ENCODE results near the gene CALCOCO1.
"Not testable (repeated sequence)": the region's sequence is repeated elsewhere in the genome, so short reads cannot be mapped to it uniquely, and the experiment has no call there.

The CALCOCO1 gene

DNA sequence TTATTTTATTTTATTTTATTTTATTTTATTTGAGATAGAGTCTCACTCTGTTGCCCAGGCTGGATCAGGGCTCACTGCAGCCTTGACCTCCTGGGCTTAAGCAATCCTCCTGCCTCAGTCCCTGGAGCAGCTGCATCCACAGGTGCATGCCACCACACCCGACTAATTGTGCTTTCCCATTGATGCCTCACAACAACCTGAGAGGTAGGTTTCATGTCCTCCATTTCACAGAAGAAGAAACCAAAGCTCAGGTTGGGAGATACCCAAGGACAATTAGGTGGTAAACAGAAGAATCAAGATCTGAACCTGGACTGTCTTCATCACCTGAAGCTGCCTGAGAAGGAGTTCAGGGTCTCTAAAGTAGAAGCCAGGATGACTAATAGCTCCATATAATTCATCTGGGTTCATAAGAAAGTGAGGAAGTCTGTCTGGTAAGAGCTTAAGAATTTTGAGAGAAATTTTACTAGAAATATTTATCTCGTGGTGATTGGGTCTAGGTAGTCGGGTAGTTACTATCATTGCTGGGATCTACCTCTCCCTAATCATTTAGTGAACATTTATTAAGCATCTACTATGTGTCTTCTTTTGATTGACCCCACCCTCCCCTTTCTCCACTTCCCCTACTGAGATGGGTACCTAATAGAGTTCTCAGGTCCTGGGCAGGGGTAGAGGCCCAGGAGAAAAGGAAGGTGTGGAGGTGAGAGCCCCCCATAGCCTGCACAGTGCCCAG is 28.1 kb downstream of the CALCOCO1 start:
- no peak for DNase-seq (ENCODE audit: low spot score)

GRCh38 chr12:53696655-53697331 is 30.5 kb downstream of the CALCOCO1 start:
- no peak for DNase-seq (ENCODE audit: low spot score)

DNA sequence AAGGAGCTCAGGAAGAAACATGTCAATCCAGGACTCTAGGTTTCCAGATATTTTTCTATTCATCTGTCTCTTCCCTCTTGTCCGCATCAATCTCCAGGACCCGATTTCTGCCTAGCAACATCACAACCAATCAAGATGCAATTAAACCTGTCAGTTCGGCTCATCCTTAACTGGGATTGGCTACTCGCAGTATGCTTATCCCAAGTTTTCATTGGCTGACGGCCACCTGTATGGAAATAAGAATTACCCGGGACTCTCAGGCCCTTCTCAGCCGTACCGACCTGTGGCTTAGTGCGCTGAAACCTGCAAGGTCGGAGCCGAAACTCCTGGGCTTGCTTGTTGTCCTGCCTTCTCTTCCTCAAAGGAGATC is 31.0 kb downstream of the CALCOCO1 start:
- DNase-seq (ENCODE audit: low spot score), result peak; percentile 93

- DNase-seq (ENCODE audit: low spot score), result peak; percentile 77
Measured at GRCh38 chr12:53695152-53696145, 31.8 kb downstream of the CALCOCO1 start.

GRCh38 chr12:53694756-53695151 is 32.5 kb downstream of the CALCOCO1 start:
- no peak for DNase-seq (ENCODE audit: low spot score)

DNA sequence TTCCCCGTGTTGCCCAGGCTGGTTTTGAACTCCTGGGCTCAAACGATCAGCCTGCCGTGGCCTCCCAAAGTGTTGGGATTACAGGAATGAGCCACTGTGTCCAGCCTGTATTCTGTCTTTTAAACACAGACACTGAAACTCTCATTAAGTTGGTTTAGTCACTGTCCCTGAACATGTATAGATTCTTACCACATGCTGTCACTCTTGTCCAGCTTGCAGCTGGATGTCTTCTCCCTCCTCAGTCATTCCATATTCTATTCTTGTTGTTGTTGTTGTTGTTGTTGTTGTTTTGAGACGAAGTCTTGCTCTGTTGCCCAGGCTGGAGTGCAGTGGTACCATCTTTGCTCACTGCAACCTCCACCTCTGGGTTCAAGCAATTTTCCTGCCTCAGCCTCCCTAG is 39.1 kb downstream of the CALCOCO1 start:
- no peak for DNase-seq (ENCODE audit: low spot score)

GRCh38 chr12:53686436-53686835 is 40.8 kb downstream of the CALCOCO1 start:
- no peak for DNase-seq (ENCODE audit: low spot score)

DNA sequence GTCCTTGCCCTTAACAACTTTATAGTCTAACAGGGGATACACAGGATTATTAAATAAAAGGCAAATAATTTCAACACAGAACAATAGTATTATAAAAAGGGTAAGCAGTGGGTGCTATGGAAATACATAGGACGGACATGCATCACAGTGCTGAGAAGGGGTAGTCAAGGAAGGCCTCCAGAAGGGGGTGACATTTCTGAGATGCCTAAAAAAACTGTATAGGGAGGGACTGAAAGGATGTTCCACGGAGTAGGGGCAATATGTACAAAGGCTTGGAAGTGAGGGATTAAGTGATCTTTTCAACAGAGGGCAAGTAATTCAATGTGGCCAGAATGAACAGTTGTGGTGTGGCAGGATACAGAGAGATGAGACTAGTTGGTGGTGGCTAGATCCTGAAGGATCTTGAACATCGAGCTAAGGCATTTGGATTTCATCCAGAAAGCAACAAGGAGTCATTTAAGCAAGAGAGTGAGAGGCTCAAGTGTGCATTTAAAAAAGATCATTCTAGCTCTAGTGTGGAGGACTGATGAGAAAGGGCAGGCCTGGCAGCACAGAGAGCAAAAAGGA is 42.5 kb downstream of the CALCOCO1 start:
- no peak for DNase-seq (ENCODE audit: low spot score)

DNA sequence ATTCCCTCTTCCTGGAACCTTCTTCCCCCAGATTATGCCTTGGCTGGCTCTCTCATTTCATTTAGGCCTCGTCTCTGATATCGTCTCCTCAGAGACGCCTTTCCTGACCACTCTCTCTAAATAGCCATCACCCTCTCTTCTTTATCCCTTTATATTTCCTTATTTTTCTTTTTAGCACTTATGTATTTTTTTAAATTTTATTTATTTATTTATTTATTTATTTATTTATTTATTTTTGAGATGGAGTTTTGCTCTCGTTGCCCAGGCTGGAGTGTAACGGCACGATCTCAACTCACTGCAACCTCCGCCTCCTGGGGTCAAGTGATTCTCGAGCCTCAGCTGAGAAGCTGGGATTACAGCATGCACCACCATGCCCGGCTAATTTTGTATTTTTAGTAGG is 43.3 kb downstream of the CALCOCO1 start:
- DNase-seq (ENCODE audit: low spot score), result no peak

DNA sequence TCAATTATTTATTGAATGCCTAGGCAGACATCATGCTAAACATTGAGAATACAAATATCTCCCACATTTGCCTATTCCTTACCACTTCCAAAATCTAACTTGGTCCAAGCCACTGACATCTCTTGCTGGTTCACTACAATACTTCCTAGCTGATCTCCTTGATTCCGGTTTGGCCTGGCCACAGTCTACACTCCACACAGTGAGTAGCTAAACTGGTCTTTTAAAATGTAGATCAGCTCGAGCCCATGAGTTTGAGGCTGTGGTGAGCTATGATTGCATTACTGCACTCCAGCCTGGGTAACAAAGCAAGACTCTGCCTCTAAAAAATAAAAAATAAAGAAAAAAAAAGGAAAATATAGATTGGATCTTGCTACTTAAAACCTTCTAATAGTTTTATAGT is 43.8 kb downstream of the CALCOCO1 start:
- DNase-seq (ENCODE audit: low spot score), result no peak

GRCh38 chr12:53680061-53680460 is 47.2 kb downstream of the CALCOCO1 start:
- DNase-seq (ENCODE audit: low spot score), result not testable (repeated sequence)

- no peak for DNase-seq (ENCODE audit: low spot score)
Measured at GRCh38 chr12:53677800-53678148, 49.5 kb downstream of the CALCOCO1 start.

DNA sequence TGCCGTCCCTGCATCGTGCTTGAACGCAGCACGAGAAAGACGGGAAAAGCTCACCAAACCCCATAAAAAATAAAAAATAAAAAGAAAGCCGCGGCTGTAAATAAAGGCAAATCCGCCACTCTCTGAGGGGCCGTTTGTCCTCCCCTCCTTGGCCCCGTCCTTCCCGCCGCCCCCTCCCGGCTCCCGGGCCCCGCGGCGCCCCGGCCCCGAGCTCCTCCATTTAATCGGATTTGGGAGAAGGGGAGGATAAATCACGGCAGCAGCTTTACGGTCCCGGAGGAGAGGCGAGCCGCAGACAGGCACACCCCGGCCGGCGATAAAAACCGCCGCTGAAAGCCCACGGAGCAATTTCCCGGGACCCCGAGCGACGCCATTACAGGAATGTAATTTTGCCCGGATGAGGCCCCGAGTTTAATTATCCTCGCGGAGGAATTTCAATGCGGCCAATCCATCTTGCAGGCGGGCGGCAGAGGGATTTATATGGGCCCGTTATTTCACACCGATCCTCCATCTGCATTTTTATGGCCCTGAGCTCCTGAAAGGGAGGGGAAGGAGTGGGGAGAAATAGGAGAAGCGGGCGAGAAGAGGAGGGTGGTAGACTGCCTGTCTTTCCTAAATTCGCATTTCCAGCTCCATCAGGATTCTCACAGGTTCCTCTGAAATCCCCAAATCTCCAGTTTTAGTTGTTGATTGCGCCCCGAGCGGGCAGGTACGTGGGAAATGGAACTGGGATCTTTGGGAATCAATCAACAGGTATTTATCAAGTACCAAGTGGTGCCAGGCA is 50.0 kb downstream of the CALCOCO1 start:
- DNase-seq (ENCODE audit: low spot score), result no peak

- peak; percentile 34 for DNase-seq (ENCODE audit: low spot score)
Measured at GRCh38 chr12:53676656-53677015, 50.6 kb downstream of the CALCOCO1 start.

GRCh38 chr12:53675701-53676607 is 51.3 kb downstream of the CALCOCO1 start, which contains the start of gene ATP5MC2:
ATP5MC2 (minus strand) TSS chr12:53676083; CDS start chr12:53672614, 3,469 bp downstream.
- peak; percentile 98 for DNase-seq (ENCODE audit: low spot score)

DNA sequence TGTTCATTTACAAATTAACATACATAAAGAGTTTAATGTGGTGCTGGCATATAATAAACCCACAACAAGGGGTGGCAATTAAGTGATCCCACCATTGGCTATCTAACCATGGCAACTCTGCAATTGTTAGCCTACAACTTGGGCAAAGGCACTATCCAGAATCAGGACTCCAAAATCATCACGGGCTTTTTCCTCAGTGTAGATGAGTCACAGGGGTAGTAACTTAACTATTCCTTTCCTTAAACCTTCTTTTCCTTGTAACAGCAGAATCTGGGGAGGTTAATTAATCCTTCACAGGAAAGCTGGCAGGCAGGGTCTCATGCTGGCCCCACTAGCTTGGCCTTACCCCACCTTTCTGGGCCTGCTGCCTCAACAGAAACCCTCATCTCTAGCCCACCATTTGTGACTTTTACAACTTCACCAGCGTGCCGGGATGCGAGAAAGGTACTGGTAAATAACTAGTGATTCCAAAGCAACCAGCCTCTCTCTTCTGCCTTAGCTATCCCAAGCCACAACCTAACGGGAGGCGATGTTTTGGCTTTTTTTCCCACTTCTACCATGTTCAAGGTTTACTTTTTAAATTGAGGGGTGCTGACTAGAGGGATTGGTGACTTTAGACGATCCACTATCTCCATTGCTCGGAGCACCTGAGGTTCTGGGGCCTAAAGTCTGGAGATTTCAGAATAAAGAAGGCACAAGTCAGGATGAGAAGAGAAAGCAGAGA is 52.1 kb downstream of the CALCOCO1 start:
- DNase-seq (ENCODE audit: low spot score), result no peak

DNA sequence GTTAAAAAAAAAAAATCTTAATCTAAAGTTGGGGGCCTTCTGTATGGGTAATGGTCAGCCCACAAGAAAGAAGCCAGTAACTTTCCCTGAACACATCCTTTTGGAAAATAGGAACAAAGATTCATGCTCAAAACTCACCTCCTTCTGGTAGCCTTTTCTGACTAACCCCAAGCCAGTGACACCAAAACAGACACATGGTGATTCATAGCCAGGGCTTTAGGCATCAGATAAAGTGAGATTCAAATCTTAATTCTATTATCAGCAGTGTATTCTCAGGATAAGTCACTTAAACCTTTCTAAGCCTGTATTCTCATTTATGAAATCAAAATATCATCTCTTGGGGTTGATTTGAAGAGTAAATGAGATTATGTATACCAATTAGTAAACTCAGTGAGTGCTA is 56.3 kb downstream of the CALCOCO1 start:
- no peak for DNase-seq (ENCODE audit: low spot score)

DNA sequence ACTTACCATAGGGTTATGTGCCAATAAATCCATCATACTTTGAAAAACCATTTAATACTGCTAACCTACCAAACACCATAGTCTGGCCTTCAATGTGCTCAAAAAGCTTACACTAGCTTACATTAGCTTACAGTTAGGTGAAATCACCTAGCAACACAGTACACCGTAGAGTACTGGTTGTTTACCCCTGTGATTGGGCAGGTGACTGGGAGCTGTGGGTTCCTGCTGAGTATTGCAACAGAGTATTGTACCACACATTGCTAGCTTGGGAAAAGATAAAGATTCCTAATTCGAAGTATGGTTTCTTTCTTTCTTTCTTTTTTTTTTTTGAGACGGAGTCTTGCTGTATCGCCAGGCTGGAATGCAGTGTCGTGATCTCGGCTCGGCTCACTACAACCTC is 56.9 kb downstream of the CALCOCO1 start:
- no peak for DNase-seq (ENCODE audit: low spot score)

DNA sequence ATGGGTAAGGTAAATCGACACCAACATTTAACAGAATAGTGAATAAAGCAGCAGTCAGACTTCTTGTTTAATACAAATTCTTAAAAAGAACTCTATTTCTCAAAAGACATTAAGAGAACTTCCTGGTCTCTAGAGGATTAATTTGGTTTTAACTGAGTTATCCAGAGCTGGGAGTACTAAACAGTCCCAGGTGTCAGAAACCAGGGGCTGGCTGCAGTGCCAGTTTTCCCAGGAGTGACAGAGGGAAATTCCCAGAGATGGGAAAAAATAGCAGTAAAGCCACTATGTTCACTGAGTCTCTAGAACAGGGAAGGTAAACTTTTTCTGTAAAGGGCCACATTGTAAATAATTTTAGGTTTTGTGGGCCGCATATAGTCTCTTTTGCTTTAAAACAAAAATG is 60.2 kb downstream of the CALCOCO1 start:
- DNase-seq (ENCODE audit: low spot score), result no peak

DNA sequence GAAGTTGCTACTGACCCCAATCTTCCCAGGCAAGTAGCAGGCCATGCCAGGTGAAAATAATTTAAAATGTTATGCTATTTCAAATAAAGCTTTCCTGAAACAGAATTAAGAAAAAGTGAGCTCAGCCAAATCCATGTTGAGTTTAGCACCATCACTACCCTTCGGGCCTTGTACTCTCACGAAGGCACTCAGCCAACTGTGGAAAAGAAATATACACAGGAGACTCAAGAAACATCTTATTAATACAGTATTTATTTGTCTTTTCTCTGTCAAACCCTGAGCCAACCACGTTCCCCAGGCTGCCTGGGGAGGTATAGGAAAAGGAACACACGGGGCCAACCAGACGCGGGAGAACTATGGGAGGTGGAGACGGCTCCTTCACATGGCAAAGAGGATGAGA is 62.3 kb downstream of the CALCOCO1 start:
- DNase-seq (ENCODE audit: low spot score), result no peak
